Measurements from ENCODE around the gene RAB9B. TPM values are rescaled to one million over a fixed set of nuclear protein-coding genes. Genes with fewer than 3 reads are reported as not detected.
A peak's percentile ranks its signal among the peaks of the same experiment; 100 is the strongest.
"Not testable (repeated sequence)": the region's sequence is repeated elsewhere in the genome, so short reads cannot be mapped to it uniquely, and the experiment has no call there.

Gene RAB9B
- total RNA-seq: 3.8 TPM

- intact Hi-C loops (cut with DNase I): no loop called here
- ATAC-seq (peak; percentile 94), DNase-seq (ENCODE audit: low spot score) (peak; percentile 77)
These were observed at the start of gene RAB9B for GRCh38 chrX:103831803-103832544. TSS of gene RAB9B (minus strand) at chrX:103832257. CDS start at chrX:103825784, 6,473 bp downstream.

GRCh38 chrX:103879339-103879738, 47.3 kb upstream of the RAB9B start:
- ATAC-seq (no peak), DNase-seq (ENCODE audit: low spot score) (no peak)
- intact Hi-C loops (cut with DNase I): no loop called here

- DNase-seq (ENCODE audit: low spot score): no peak
- intact Hi-C loops (cut with DNase I): no loop called here
- no peak for ATAC-seq
These were observed 46.5 kb upstream of the RAB9B start for GRCh38 chrX:103878466-103879122.

- no peak for ATAC-seq
- intact Hi-C loops (cut with DNase I): no loop called here
- DNase-seq (ENCODE audit: low spot score): no peak
These were observed 45.5 kb upstream of the RAB9B start for GRCh38 chrX:103877571-103877970.

- intact Hi-C loops (cut with DNase I): no loop called here
- ATAC-seq (no peak), DNase-seq (ENCODE audit: low spot score) (no peak)
These were observed 33.0 kb upstream of the RAB9B start for GRCh38 chrX:103864886-103865534.

- no peak for ATAC-seq
- intact Hi-C loops (cut with DNase I): no loop called here
- DNase-seq (ENCODE audit: low spot score): no peak
These were observed 32.1 kb upstream of the RAB9B start for GRCh38 chrX:103864149-103864548.

- intact Hi-C loops (cut with DNase I): no loop called here
- no peak for DNase-seq (ENCODE audit: low spot score)
- no peak for ATAC-seq
These were observed 29.1 kb upstream of the RAB9B start for GRCh38 chrX:103861200-103861599.

GRCh38 chrX:103849558-103849957, 17.5 kb upstream of the RAB9B start:
- intact Hi-C loops (cut with DNase I): no loop called here
- ATAC-seq (no peak), DNase-seq (ENCODE audit: low spot score) (no peak)

- DNase-seq (ENCODE audit: low spot score) (no peak), ATAC-seq (no peak)
- intact Hi-C loops (cut with DNase I): no loop called here
These were observed 15.3 kb upstream of the RAB9B start for GRCh38 chrX:103847174-103847870.

- intact Hi-C loops (cut with DNase I): no loop called here
- ATAC-seq: no peak
- no peak for DNase-seq (ENCODE audit: low spot score)
These were observed 14.3 kb upstream of the RAB9B start for GRCh38 chrX:103846386-103846785.

GRCh38 chrX:103845165-103845653, 13.2 kb upstream of the RAB9B start:
- DNase-seq (ENCODE audit: low spot score) (peak; percentile 84), ATAC-seq (peak; percentile 93)
- intact Hi-C loops (cut with DNase I): no loop called here

- no peak for DNase-seq (ENCODE audit: low spot score)
- ATAC-seq: no peak
- intact Hi-C loops (cut with DNase I): no loop called here
These were observed 7.3 kb upstream of the RAB9B start for GRCh38 chrX:103839404-103839803.

- DNase-seq (ENCODE audit: low spot score) (no peak), ATAC-seq (no peak)
- intact Hi-C loops (cut with DNase I): no loop called here
These were observed 685 bp downstream of the RAB9B start for GRCh38 chrX:103831342-103831802.

- intact Hi-C loops (cut with DNase I): no loop called here
- ATAC-seq (no peak), DNase-seq (ENCODE audit: low spot score) (no peak)
These were observed 1.2 kb downstream of the RAB9B start for GRCh38 chrX:103830848-103831247.

- intact Hi-C loops (cut with DNase I): no loop called here
- no peak for ATAC-seq
- DNase-seq (ENCODE audit: low spot score): no peak
These were observed 3.5 kb downstream of the RAB9B start for GRCh38 chrX:103828529-103828928.

GRCh38 chrX:103825881-103826280, 6.2 kb downstream of the RAB9B start:
- intact Hi-C loops (cut with DNase I): loop anchor here (2.0 kb wide), 1 partner anchor 53 kb away; no protein-coding TSS in a partner anchor
- DNase-seq (ENCODE audit: low spot score): no peak
- ATAC-seq: no peak

- intact Hi-C loops (cut with DNase I): no loop called here
- DNase-seq (ENCODE audit: low spot score) (no peak), ATAC-seq (no peak)
These were observed 8.5 kb downstream of the RAB9B start for GRCh38 chrX:103823591-103823990.

- DNase-seq (ENCODE audit: low spot score); ATAC-seq; intact Hi-C loops (cut with DNase I): not testable (repeated sequence)
These were observed 11.3 kb downstream of the RAB9B start for GRCh38 chrX:103820802-103821201.

Data from sciatic nerve (tissue), 2 donors.